GM12891 (cell line): Measurements from ENCODE around the gene GJA3.

Experiments
- PAX5 ChIP-seq: IDR thresholded peaks from 2 replicates; pipeline ENCODE4 v1.6.1; 2011; ENCODE audit warnings: low read length, moderate library complexity, mild to moderate bottlenecking; ENCODE audit not compliant: insufficient read depth, severe bottlenecking
- POLR2A ChIP-seq: IDR thresholded peaks from 2 replicates; pipeline ENCODE4 v1.6.1; 2011; ENCODE audit warnings: low read depth, low read length, control low read depth
- POLR2AphosphoS5 ChIP-seq: IDR thresholded peaks from 2 replicates; pipeline ENCODE4 v1.6.1; 2011; ENCODE audit warnings: low read depth, low read length, control low read depth
- TAF1 ChIP-seq: IDR thresholded peaks from 2 replicates; pipeline ENCODE4 v1.6.1; 2011; ENCODE audit warnings: low read depth, low read length, control low read depth

DNA sequence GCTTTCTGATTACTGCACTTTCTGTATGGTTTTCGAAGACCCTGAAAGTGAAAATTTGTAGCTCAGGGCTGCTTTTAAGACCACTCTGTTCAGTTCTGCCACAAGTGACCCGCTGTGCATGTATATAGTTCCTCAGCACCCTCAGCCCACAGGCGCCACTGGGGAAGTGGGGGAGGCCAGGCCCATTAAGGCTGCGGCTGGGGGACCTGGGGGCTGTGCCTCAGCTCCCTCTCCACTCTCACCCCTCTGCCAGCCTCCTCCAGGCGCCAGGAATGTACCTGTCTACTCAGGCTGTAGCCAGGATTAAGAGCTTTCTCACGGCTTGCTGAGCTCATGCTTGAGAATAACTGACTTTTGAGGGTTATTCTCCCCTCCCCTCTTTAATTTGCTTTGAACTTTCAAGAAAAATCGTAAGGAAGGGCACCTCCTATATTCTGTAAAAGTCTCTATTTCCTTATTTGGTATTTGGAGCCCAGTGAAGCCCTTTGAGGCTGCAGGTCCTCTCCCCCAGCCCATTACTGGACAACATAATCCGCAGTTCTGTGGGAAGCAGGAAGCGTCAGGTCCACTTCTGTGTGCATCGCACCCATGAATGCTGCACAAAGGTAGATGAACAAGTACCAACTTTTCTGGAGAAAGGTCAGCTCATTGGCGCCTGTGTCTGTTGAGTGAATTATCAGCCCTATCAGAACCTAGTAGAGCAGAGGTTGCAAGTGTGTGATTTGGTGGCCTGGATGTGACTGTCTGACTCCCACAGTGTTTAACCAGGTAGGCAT, 29.6 kb downstream of the GJA3 start:
- no peak for TF ChIP-seq POLR2AphosphoS5
- TF ChIP-seq TAF1, result no peak
- TF ChIP-seq POLR2A, result no peak
- no peak for TF ChIP-seq PAX5
